ENCODE data around the gene TNS1. TPM values are rescaled to one million over a fixed set of nuclear protein-coding genes. Genes with fewer than 3 reads are reported as not detected.

Gene TNS1
- total RNA-seq, 1 experiment from 2014 or later = 1.5 TPM

DNA sequence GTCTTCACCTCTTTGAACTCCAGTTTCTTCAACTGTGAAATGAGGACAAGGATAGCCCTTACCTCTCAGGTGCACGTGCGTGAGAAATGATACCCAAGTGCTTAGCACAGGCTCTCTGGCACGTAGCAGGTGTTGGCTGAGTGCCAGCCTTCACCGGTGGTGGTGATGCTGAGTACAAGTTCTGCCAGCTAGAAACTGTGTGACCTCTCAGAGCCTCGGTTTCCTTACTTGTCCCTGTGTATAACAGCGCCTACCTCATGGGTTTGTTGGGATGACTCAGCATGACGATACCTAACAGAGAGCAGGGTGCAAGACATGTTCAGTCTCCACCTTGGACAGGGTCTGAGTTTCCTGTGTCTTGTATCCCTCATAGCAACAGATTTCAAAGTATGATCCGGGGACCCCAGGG lies 205.1 kb downstream of the TNS1 start:
- Histone ChIP-seq H3K4me2 (ENCODE audit: low read length) (no peak overlapping the region), H3K36me3 (ENCODE audit: low read depth, low read length) (no peaks in the 10 kb centered on the region), H3K9me3 (ENCODE audit: low read length) (no peaks in the 10 kb centered on the region), H3K27me3 (ENCODE audit: low read length) (no peaks in the 10 kb centered on the region), H3K27ac (ENCODE audit: low read length) (no peak overlapping the region), H3K4me1 (ENCODE audit: insufficient read depth, low read length) (no peaks in the 10 kb centered on the region), H4K20me1 (ENCODE audit: low read length) (no peaks in the 10 kb centered on the region), H3K9ac (ENCODE audit: low read length) (no peak overlapping the region), H3K4me3 (ENCODE audit: low read length) (no peak overlapping the region), H3F3A (ENCODE audit: low read length, unreplicated experiment) (no peaks in the 10 kb centered on the region), H3K79me2 (ENCODE audit: low read length) (no peaks in the 10 kb centered on the region), H3K9me2 (replicated peaks; ENCODE audit: low read length) (no peaks in the 10 kb centered on the region), H2AFZ (ENCODE audit: low read length) (no peak overlapping the region)
- CTCF ChIA-PET = no interaction called here
- BruUV-seq (replicated peaks) = no TSS peak
- ATAC-seq (no peak), DNase-seq (peak; percentile 13)
- intact Hi-C loops (cut with micrococcal nuclease) = no loop called here
- POLR2A ChIA-PET (ENCODE audit: unreplicated experiment) = no interaction called here
- no peak for TF ChIP-seq EZH2phosphoT487 (IDR thresholded peaks at IDR 0.05; ENCODE audit: borderline replicate concordance, low read length)
- TF ChIP-seq, protein P1, sequence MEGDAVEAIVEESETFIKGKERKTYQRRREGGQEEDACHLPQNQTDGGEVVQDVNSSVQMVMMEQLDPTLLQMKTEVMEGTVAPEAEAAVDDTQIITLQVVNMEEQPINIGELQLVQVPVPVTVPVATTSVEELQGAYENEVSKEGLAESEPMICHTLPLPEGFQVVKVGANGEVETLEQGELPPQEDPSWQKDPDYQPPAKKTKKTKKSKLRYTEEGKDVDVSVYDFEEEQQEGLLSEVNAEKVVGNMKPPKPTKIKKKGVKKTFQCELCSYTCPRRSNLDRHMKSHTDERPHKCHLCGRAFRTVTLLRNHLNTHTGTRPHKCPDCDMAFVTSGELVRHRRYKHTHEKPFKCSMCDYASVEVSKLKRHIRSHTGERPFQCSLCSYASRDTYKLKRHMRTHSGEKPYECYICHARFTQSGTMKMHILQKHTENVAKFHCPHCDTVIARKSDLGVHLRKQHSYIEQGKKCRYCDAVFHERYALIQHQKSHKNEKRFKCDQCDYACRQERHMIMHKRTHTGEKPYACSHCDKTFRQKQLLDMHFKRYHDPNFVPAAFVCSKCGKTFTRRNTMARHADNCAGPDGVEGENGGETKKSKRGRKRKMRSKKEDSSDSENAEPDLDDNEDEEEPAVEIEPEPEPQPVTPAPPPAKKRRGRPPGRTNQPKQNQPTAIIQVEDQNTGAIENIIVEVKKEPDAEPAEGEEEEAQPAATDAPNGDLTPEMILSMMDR (conservative IDR thresholded peaks at IDR 0.05; ENCODE audit: low read depth, low read length) = no peak
- TF ChIP-seq EZH2 (IDR thresholded peaks at IDR 0.05; ENCODE audit: low read length, unreplicated experiment) = no peak

DNA sequence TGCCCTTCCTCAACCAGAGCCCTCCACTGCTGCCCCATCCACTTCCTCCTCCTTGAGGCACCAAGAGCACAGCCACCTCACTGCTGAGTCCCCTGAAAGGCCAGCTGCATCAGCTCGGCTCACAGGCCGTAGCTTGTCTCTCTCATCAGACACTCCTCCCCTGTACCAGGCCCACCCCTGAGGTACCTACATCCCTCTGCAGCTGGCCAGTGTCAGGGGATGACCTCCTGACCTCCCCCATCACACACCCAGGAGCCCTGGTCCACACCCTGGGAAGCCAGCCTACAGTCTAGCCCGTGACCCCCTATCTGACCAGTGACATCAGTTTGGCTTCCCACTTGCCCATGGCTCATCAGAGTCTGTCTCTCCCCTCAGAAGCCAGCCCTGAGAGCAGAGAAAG lies 205.6 kb downstream of the TNS1 start:
- BruUV-seq (replicated peaks) = no TSS peak
- no peak overlapping the region for H3K27ac ChIP-seq (ENCODE audit: low read length)
- intact Hi-C loops (cut with micrococcal nuclease) = no loop called here
- H3K79me2 ChIP-seq (ENCODE audit: low read length) = no peaks in the 10 kb centered on the region
- ChIA-PET CTCF (no interaction called here), POLR2A (ENCODE audit: unreplicated experiment) (no interaction called here)
- no peak overlapping the region for H3K9ac ChIP-seq (ENCODE audit: low read length)
- no peak overlapping the region for H3K4me3 ChIP-seq (ENCODE audit: low read length)
- no peaks in the 10 kb centered on the region for H3K9me3 ChIP-seq (ENCODE audit: low read length)
- DNase-seq (no peak), ATAC-seq (no peak)
- H3K27me3 ChIP-seq (ENCODE audit: low read length) = no peaks in the 10 kb centered on the region
- H3K4me2 ChIP-seq (ENCODE audit: low read length) = no peak overlapping the region
- H4K20me1 ChIP-seq (ENCODE audit: low read length) = no peaks in the 10 kb centered on the region
- no peaks in the 10 kb centered on the region for H3F3A ChIP-seq (ENCODE audit: low read length, unreplicated experiment)
- no peak overlapping the region for H2AFZ ChIP-seq (ENCODE audit: low read length)
- H3K36me3 ChIP-seq (ENCODE audit: low read depth, low read length) = no peaks in the 10 kb centered on the region
- no peaks in the 10 kb centered on the region for H3K9me2 ChIP-seq (replicated peaks; ENCODE audit: low read length)
- TF ChIP-seq, protein P1 (conservative IDR thresholded peaks at IDR 0.05; ENCODE audit: low read depth, low read length) = no peak
- TF ChIP-seq EZH2phosphoT487 (IDR thresholded peaks at IDR 0.05; ENCODE audit: borderline replicate concordance, low read length) (no peak), EZH2 (IDR thresholded peaks at IDR 0.05; ENCODE audit: low read length, unreplicated experiment) (no peak)
- H3K4me1 ChIP-seq (ENCODE audit: insufficient read depth, low read length) = no peaks in the 10 kb centered on the region

DNA sequence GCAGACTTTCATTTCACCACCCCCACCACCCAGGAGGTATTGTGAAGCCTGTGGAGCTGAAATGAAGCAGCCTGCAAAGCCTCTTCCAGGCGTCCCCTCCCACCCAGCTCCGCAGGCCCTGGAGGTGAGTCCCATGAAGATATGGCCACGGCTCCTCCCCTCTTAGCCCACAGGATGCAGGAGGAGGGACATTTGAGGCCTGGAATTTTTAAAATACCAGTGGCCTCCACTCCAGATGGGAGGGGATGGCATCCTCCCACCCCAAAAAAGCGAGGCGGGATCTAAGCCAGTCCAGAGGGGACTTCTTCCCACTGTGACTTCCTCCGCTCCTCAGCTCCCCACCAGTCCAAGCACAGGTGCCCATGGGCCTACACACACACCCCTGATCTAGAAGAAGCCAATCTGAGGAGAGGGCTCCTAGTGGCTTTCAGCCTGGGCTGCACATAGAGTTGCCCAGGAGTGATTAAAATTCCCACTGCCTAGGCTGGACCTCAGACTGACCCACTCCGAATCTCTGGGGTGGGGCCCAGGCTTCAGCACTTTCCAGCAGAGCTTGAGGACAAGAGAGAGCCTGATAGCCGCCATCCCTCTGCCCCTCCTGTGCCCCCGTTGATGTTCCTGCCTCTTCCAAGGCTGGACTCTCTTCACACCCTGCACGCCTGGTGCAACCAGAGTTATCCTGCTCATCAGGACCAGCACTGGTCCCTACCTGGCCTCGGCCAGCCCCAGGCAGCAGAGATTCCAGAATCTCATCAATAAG lies 206.9 kb downstream of the TNS1 start:
- Histone ChIP-seq H3K9me3 (ENCODE audit: low read length) (no peaks in the 10 kb centered on the region), H2AFZ (ENCODE audit: low read length) (no peak overlapping the region), H4K20me1 (ENCODE audit: low read length) (no peaks in the 10 kb centered on the region), H3K4me1 (ENCODE audit: insufficient read depth, low read length) (no peaks in the 10 kb centered on the region), H3K9me2 (replicated peaks; ENCODE audit: low read length) (no peaks in the 10 kb centered on the region), H3F3A (ENCODE audit: low read length, unreplicated experiment) (no peaks in the 10 kb centered on the region), H3K79me2 (ENCODE audit: low read length) (no peaks in the 10 kb centered on the region), H3K27me3 (ENCODE audit: low read length) (no peaks in the 10 kb centered on the region), H3K9ac (ENCODE audit: low read length) (no peak overlapping the region), H3K4me3 (ENCODE audit: low read length) (no peak overlapping the region), H3K4me2 (ENCODE audit: low read length) (no peak overlapping the region), H3K36me3 (ENCODE audit: low read depth, low read length) (no peaks in the 10 kb centered on the region), H3K27ac (ENCODE audit: low read length) (no peak overlapping the region)
- ChIA-PET CTCF (interaction anchor here (0.6 kb wide), 1 partner anchor 1580 kb away, joined by 3 read pairs; no protein-coding TSS in a partner anchor), POLR2A (ENCODE audit: unreplicated experiment) (no interaction called here)
- no TSS peak for BruUV-seq (replicated peaks)
- ATAC-seq (no peak), DNase-seq (no peak)
- TF ChIP-seq, protein P1 (conservative IDR thresholded peaks at IDR 0.05; ENCODE audit: low read depth, low read length) = no peak
- no peak for TF ChIP-seq EZH2phosphoT487 (IDR thresholded peaks at IDR 0.05; ENCODE audit: borderline replicate concordance, low read length)
- no peak for TF ChIP-seq EZH2 (IDR thresholded peaks at IDR 0.05; ENCODE audit: low read length, unreplicated experiment)
- intact Hi-C loops (cut with micrococcal nuclease) = no loop called here
